ENCODE measurements around the gene C20orf144.

DNA sequence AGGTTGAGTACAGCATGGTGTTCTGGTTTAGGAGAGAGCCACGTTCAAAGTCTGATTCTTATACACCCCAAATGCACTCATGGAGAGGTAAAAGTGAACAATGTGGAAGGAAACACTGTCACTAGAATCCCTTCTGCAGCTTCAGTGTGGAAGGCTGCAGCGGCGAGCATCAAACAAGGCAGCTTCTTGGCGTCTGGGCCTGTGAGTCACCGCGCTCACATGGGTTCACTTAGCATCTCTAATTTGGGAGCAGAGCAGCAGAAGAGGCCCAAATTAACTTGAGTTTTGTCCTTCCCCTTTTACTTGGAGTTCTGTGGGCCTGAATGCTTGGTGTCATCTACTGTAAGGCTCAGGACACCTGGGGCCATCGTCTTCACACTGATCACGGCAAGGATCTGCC is 35.0 kb downstream of the C20orf144 start:
- TF ChIP-seq EZH2 (IDR thresholded peaks at IDR 0.05; ENCODE audit: borderline replicate concordance, low read length) = no peak
- TF ChIP-seq, protein P1, sequence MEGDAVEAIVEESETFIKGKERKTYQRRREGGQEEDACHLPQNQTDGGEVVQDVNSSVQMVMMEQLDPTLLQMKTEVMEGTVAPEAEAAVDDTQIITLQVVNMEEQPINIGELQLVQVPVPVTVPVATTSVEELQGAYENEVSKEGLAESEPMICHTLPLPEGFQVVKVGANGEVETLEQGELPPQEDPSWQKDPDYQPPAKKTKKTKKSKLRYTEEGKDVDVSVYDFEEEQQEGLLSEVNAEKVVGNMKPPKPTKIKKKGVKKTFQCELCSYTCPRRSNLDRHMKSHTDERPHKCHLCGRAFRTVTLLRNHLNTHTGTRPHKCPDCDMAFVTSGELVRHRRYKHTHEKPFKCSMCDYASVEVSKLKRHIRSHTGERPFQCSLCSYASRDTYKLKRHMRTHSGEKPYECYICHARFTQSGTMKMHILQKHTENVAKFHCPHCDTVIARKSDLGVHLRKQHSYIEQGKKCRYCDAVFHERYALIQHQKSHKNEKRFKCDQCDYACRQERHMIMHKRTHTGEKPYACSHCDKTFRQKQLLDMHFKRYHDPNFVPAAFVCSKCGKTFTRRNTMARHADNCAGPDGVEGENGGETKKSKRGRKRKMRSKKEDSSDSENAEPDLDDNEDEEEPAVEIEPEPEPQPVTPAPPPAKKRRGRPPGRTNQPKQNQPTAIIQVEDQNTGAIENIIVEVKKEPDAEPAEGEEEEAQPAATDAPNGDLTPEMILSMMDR (conservative IDR thresholded peaks at IDR 0.05 in 1 of 2, IDR thresholded peaks at IDR 0.05 in 1 of 2; ENCODE audit: extremely low read depth in 1 of 2, insufficient read depth in 1 of 2, low read depth in 1 of 2, low read length in 2 of 2) = no peak

Measured in mammary epithelial cell (primary cell).